A549 (cell line): ENCODE data around the gene SSX2IP.

Experiments
- BCL3 ChIP-seq: fragments of >200 bp; sonication (Bioruptor Twin); formaldehyde crosslinking; IDR thresholded peaks from 3 replicates; pipeline ENCODE4 v1.6.1; 2016
- CBX2 ChIP-seq: fragments of 200-600 bp; sonication (generic); IDR thresholded peaks from 2 replicates; pipeline ENCODE4 v1.6.1; 2016; ENCODE audit warnings: low read depth, mild to moderate bottlenecking, borderline replicate concordance
- CTCF ChIP-seq: fragments of >200 bp; sonication (Bioruptor Twin); formaldehyde crosslinking; IDR thresholded peaks from 3 replicates; pipeline ENCODE4 v1.5.1; 2016
- EP300 ChIP-seq, 2 experiments: fragments of >200 bp; sonication (Bioruptor Twin); formaldehyde crosslinking; IDR thresholded peaks; 2 replicates in 1 of 2; 3 replicates in 1 of 2; pipeline ENCODE4 v1.6.1; 2016 to 2017
- FOSB ChIP-seq: fragments of 250-450 bp; sonication (Bioruptor Pico); IDR thresholded peaks from 2 replicates; pipeline ENCODE4 v1.5.0; 2020; ENCODE audit warnings: mild to moderate bottlenecking, moderate library complexity
- HMGXB4 ChIP-seq: fragments of 250-450 bp; sonication (Bioruptor Pico); IDR thresholded peaks from 2 replicates; pipeline ENCODE4 v1.5.0; 2021; ENCODE audit warnings: mild to moderate bottlenecking, moderate library complexity, borderline replicate concordance
- MAX ChIP-seq: IDR thresholded peaks from 2 replicates; pipeline ENCODE4 v1.6.1; 2012
- POLR2A ChIP-seq: IDR thresholded peaks from 2 replicates; pipeline ENCODE4 v1.6.1; 2012; ENCODE audit warnings: mild to moderate bottlenecking, low read length
- RCOR1 ChIP-seq: fragments of 150-350 bp; IDR thresholded peaks from 2 replicates; pipeline ENCODE4 v1.6.1; 2014; ENCODE audit warnings: antibody characterized with exemption, low read length, low read depth
- TP53 ChIP-seq: fragments of 250-450 bp; sonication (Bioruptor Pico); IDR thresholded peaks from 2 replicates; pipeline ENCODE4 v1.5.0; 2021; ENCODE audit warnings: mild to moderate bottlenecking, moderate library complexity
- ZFP36 ChIP-seq: fragments of 450-650 bp; IDR thresholded peaks from 2 replicates; pipeline ENCODE4 v1.6.1; 2014; ENCODE audit warnings: borderline replicate concordance; ENCODE audit not compliant: partially characterized antibody
- ZNF302 ChIP-seq: fragments of 250-450 bp; sonication (Bioruptor Pico); IDR thresholded peaks from 2 replicates; pipeline ENCODE4 v1.9.0; 2021; ENCODE audit warnings: inconsistent platforms, mild to moderate bottlenecking, moderate library complexity

- no peak for TF ChIP-seq HMGXB4
- no peak for TF ChIP-seq CTCF
- no peak for TF ChIP-seq ZFP36
- TF ChIP-seq EP300 (IDR thresholded peaks at IDR 0.05) = no peak
- TF ChIP-seq POLR2A = no peak
- no peak for TF ChIP-seq ZNF302 (CRISPR knock-in tag)
- TF ChIP-seq BCL3 = no peak
- TF ChIP-seq TP53 (CRISPR knock-in tag) = no peak
- TF ChIP-seq RCOR1 = no peak
- TF ChIP-seq FOSB (CRISPR knock-in tag) = no peak
- no peak for TF ChIP-seq MAX
- no peak for TF ChIP-seq CBX2
Measured at GRCh38 chr1:84705513-84705912, 15.3 kb upstream of the SSX2IP start.
